ENCODE results near the gene TASP1. TPM values are rescaled to one million over a fixed set of nuclear protein-coding genes. Genes with fewer than 3 reads are reported as not detected.

The TASP1 gene
- total RNA-seq, 1 experiment from 2014 or later = 9.5 TPM

- no peak for TF ChIP-seq CTCF (conservative IDR thresholded peaks at IDR 0.05)
- Mint-ChIP-seq H3K36me3 (ENCODE audit: insufficient read depth in 1 of 3, low read depth in 3 of 3) (peaks cover 17 to 35% (median 31%) of the 10 kb centered on the region in 3 experiments), H3K4me1 (no peaks in the 10 kb centered on the region)
Observed at GRCh38 chr20:13580707-13581106, 58.0 kb downstream of the TASP1 start.

More at GRCh38 chr20:13580707-13581106, 58.0 kb downstream of the TASP1 start:
- no peak overlapping the region for H3K56ac ChIP-seq (ENCODE audit: insufficient read length, low read depth, low read length)
- Mint-ChIP-seq H3K4me3 (no peak overlapping the region), H3K27me3 (ENCODE audit: low read depth) (no peaks in the 10 kb centered on the region), H3K27ac (no peak overlapping the region), H3K9me3 (peaks cover 11 to 17% of the 10 kb centered on the region in 2 experiments)
- H3K9ac ChIP-seq (ENCODE audit: extremely low read depth, insufficient read length, low read length) = no peak overlapping the region
- H3T11ph ChIP-seq (ENCODE audit: low read length) = no peak overlapping the region
- no peak overlapping the region for H2AK5ac ChIP-seq (ENCODE audit: insufficient read length, low read length)
- no peaks in the 10 kb centered on the region for H3K23me2 ChIP-seq (ENCODE audit: insufficient read length, low read depth, low read length, poor library complexity, severe bottlenecking)
- H4K5ac ChIP-seq (ENCODE audit: insufficient read length, low read depth, low read length) = no peak overlapping the region
- H2AFZ ChIP-seq (ENCODE audit: low read length) = no peak overlapping the region
- H3K27me3 ChIP-seq (ENCODE audit: insufficient read depth, low read length) = no peaks in the 10 kb centered on the region
- H2BK15ac ChIP-seq (ENCODE audit: low read depth, low read length) = no peak overlapping the region
- H4K91ac ChIP-seq (ENCODE audit: insufficient read length, low read depth, low read length) = no peak overlapping the region
- H2BK12ac ChIP-seq (ENCODE audit: insufficient read length, low read depth, low read length) = no peak overlapping the region
- H3K79me1 ChIP-seq (ENCODE audit: insufficient read depth, low read depth, low read length, poor library complexity, severe bottlenecking) = no peaks in the 10 kb centered on the region
- H3K14ac ChIP-seq (ENCODE audit: insufficient read depth, low read length) = no peak overlapping the region
- no peak overlapping the region for H3K18ac ChIP-seq (ENCODE audit: insufficient read length, low read depth, low read length)
- H2BK5ac ChIP-seq (ENCODE audit: insufficient read length, low read length) = no peak overlapping the region
- no peak overlapping the region for H3K4ac ChIP-seq (ENCODE audit: low read depth, low read length)
- no peaks in the 10 kb centered on the region for H3K9me3 ChIP-seq (ENCODE audit: control insufficient read depth, low read depth, low read length)
- H2BK120ac ChIP-seq (ENCODE audit: low read depth, low read length, poor library complexity, severe bottlenecking) = no peak overlapping the region
- no peak overlapping the region for H2BK20ac ChIP-seq (ENCODE audit: low read depth, low read length, poor library complexity, severe bottlenecking)
- H3K79me2 ChIP-seq (ENCODE audit: insufficient read depth, low read length) = no peaks in the 10 kb centered on the region
- no peaks in the 10 kb centered on the region for H4K20me1 ChIP-seq (ENCODE audit: control insufficient read depth, insufficient read depth, insufficient read length)
- no peak overlapping the region for H4K8ac ChIP-seq (replicated peaks; ENCODE audit: insufficient read length, low read depth, low read length)
- no peaks in the 10 kb centered on the region for H3K4me1 ChIP-seq (ENCODE audit: insufficient read depth, low read length)
- no peak for DNase-seq
- H3K23ac ChIP-seq (ENCODE audit: insufficient read length, low read depth, low read length) = no peak overlapping the region
- H3K4me2 ChIP-seq (ENCODE audit: insufficient read depth, insufficient read length, low read length) = no peak overlapping the region
- no CpG with 5 or more reads among the region's 5 CpGs for WGBS (ENCODE audit: extremely low coverage, insufficient read length, low lambda C conversion rate)
- H3K27ac ChIP-seq (ENCODE audit: insufficient read length, low read depth, low read length) = no peak overlapping the region

Measured in H9 (cell line).